ENCODE data around the gene PRSS48.

DNA sequence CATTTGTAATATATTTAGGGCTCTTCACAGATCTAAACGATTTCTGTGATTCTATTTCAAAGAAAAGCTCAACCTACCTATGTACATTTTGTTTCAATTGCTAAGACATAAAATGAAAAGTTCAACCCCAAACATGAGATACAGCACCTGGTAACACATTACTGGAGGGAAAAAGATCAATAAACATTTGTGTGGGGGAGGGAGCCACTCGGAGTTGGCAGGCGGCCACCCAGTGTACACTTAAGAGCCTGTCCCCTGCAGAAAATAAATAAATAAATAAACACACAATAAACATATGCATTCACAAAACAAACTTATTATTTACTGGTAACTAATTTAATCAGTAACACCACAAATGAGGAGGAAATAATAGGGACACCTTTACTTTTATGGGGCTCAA, 19.3 kb downstream of the PRSS48 start:
- TF ChIP-seq EZH2 (IDR thresholded peaks at IDR 0.05; ENCODE audit: insufficient read depth, low read length) (no peak), CTCF (IDR thresholded peaks at IDR 0.05; ENCODE audit: insufficient read depth, low read depth, low read length) (no peak)
